ENCODE data around the gene ZNHIT6. TPM values are rescaled to one million over a fixed set of nuclear protein-coding genes. Genes with fewer than 3 reads are reported as not detected.

The ZNHIT6 gene
- total and polyA plus RNA-seq, 2 of the 8 experiments (the other 6 are each of a cell fraction or from before 2014, with no cell fraction given) = 5.9 to 17.2 TPM

DNA sequence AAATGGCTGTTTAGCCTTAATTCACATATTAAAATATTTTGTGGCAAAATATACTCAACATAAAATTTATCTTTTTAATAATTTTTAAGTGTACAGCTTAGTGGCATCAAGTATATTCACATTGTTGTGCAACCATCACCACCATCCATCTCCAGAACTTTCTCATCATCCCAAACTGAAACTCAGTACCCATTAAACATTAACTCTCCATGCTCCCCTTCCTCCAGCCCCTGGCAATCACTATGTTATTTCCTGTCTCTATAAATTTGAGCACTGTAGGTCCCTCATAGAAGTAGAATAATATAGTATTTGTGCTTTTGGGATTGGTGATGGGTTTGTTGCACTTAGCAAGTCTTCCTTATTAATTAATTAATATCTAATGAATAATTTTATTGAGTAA lies 98.3 kb downstream of the ZNHIT6 start:
- no peak overlapping the region for H3K4ac ChIP-seq (replicated peaks; ENCODE audit: insufficient read length, low read depth, low read length)
- no peak overlapping the region for H2BK20ac ChIP-seq (ENCODE audit: low read length)
- H3K18ac ChIP-seq (ENCODE audit: extremely low read depth, low read length) = no peak overlapping the region
- H3K56ac ChIP-seq (replicated peaks; ENCODE audit: insufficient read length, low read depth, low read length) = no peak overlapping the region
- no peaks in the 10 kb centered on the region for H3K9me3 ChIP-seq (ENCODE audit: insufficient read depth in 2 of 2, low read depth in 1 of 2, low read length in 1 of 2)
- no peak overlapping the region for H2BK120ac ChIP-seq (replicated peaks; ENCODE audit: low read depth, low read length)
- no peak overlapping the region for H2AFZ ChIP-seq (ENCODE audit: low read length)
- no peak overlapping the region for H2BK15ac ChIP-seq (ENCODE audit: low read length)
- H2BK12ac ChIP-seq (ENCODE audit: low read depth, low read length) = no peak overlapping the region
- DNase-seq (ENCODE audit: low read depth in 1 of 2, low spot score in 2 of 2) (no peak), FAIRE-seq (no peak)
- no peak overlapping the region for H3K27ac ChIP-seq (ENCODE audit: low read depth, low read length)
- H4K8ac ChIP-seq (ENCODE audit: extremely low read depth, insufficient read depth, low read length) = no peak overlapping the region
- no peaks in the 10 kb centered on the region; a peak in 1 of 7 replicates for H3K27me3 ChIP-seq (replicated peaks in 1 of 4; ENCODE audit: control insufficient read depth in 3 of 4, extremely low read depth in 1 of 4, insufficient read depth in 3 of 4, low read length in 3 of 4)
- no peak overlapping the region for H3K14ac ChIP-seq (ENCODE audit: insufficient read length)
- H2AK5ac ChIP-seq (ENCODE audit: low read depth, low read length) = no peak overlapping the region
- CTCF ChIA-PET (ENCODE audit: partially characterized antibody) = no interaction called here
- H4K5ac ChIP-seq (ENCODE audit: insufficient read length, low read depth, low read length) = no peak overlapping the region
- no peaks in the 10 kb centered on the region for H3K79me2 ChIP-seq (ENCODE audit: control insufficient read depth in 1 of 2, insufficient read depth in 2 of 2, low read length in 2 of 2)
- H3K23ac ChIP-seq (ENCODE audit: insufficient read length) = no peak overlapping the region
- no peak overlapping the region for H2BK5ac ChIP-seq (ENCODE audit: low read depth, low read length)
- H3K36me3 ChIP-seq (ENCODE audit: control insufficient read depth in 2 of 4, insufficient read depth in 4 of 4, low read length in 3 of 4) = no peaks in the 10 kb centered on the region
- no peak overlapping the region for H3K9ac ChIP-seq (replicated peaks in 1 of 4; ENCODE audit: extremely low read depth in 1 of 4, low read depth in 3 of 4, low read length in 3 of 4)
- H3K4me2 ChIP-seq (ENCODE audit: insufficient read depth in 1 of 2, low read depth in 2 of 2, low read length in 2 of 2) = no peak overlapping the region
- no peaks in the 10 kb centered on the region for H3K79me1 ChIP-seq (ENCODE audit: low read depth, low read length)
- no peaks in the 10 kb centered on the region for H4K20me1 ChIP-seq (replicated peaks in 1 of 2; ENCODE audit: control insufficient read depth in 1 of 2, insufficient read depth in 2 of 2, low read length in 2 of 2)
- H3K4me1 ChIP-seq (replicated peaks in 1 of 4; ENCODE audit: control insufficient read depth in 3 of 4, insufficient read depth in 4 of 4, low read length in 3 of 4) = peaks cover 7 to 22% (median 15%) of the 10 kb centered on the region in 4 experiments
- H3K23me2 ChIP-seq (ENCODE audit: low read depth, low read length) = peaks cover 2% of the 10 kb centered on the region
- no peak overlapping the region for H4K91ac ChIP-seq (replicated peaks; ENCODE audit: insufficient read length, low read length)
- H3K4me3 ChIP-seq (ENCODE audit: extremely low read depth in 1 of 4, insufficient read depth in 2 of 4, low read depth in 3 of 4, low read length in 4 of 4) = no peak overlapping the region
- POLR2A ChIA-PET (ENCODE audit: partially characterized antibody) = interaction anchor here (1.6 to 13.5 kb wide), 3 partner anchors 26 to 28 kb away, joined by 8 to 311 read pairs (median 30); partner anchors contain the start of gene CCN1
- TF ChIP-seq POU5F1 (IDR thresholded peaks at IDR 0.05; ENCODE audit: low read depth, low read length) (no peak), GABPA (IDR thresholded peaks at IDR 0.05; ENCODE audit: borderline replicate concordance, insufficient read depth, low read length) (no peak), POLR2A (IDR thresholded peaks at IDR 0.05; ENCODE audit: control extremely low read depth in 1 of 2, low read depth in 2 of 2, low read length in 2 of 2) (no peak), BACH1 (IDR thresholded peaks at IDR 0.05; ENCODE audit: low read length) (no peak), RFX5 (IDR thresholded peaks at IDR 0.05; ENCODE audit: borderline replicate concordance, low read depth, low read length) (no peak), SIX5 (IDR thresholded peaks at IDR 0.05; ENCODE audit: low read depth, low read length) (no peak), CBX8 (IDR thresholded peaks at IDR 0.05; ENCODE audit: borderline replicate concordance, low read depth, low read length) (no peak), TAF7 (optimal IDR thresholded peaks at IDR 0.05; ENCODE audit: borderline replicate concordance, low read depth, low read length) (no peak), MAFK (IDR thresholded peaks at IDR 0.05; ENCODE audit: low read depth, low read length) (no peak)
- TF ChIP-seq, protein P1, sequence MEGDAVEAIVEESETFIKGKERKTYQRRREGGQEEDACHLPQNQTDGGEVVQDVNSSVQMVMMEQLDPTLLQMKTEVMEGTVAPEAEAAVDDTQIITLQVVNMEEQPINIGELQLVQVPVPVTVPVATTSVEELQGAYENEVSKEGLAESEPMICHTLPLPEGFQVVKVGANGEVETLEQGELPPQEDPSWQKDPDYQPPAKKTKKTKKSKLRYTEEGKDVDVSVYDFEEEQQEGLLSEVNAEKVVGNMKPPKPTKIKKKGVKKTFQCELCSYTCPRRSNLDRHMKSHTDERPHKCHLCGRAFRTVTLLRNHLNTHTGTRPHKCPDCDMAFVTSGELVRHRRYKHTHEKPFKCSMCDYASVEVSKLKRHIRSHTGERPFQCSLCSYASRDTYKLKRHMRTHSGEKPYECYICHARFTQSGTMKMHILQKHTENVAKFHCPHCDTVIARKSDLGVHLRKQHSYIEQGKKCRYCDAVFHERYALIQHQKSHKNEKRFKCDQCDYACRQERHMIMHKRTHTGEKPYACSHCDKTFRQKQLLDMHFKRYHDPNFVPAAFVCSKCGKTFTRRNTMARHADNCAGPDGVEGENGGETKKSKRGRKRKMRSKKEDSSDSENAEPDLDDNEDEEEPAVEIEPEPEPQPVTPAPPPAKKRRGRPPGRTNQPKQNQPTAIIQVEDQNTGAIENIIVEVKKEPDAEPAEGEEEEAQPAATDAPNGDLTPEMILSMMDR (IDR thresholded peaks at IDR 0.05; ENCODE audit: control extremely low read depth in 1 of 3, insufficient read depth in 1 of 3, low read depth in 1 of 3, low read length in 3 of 3) = no peak
- TF ChIP-seq, protein P2, sequence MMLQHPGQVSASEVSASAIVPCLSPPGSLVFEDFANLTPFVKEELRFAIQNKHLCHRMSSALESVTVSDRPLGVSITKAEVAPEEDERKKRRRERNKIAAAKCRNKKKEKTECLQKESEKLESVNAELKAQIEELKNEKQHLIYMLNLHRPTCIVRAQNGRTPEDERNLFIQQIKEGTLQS (IDR thresholded peaks at IDR 0.05; ENCODE audit: insufficient read depth, low read depth, low read length) = no peak
